A549 (cell line): ENCODE results near the gene PRR13. TPM values are rescaled to one million over a fixed set of nuclear protein-coding genes. Genes with fewer than 3 reads are reported as not detected.

ENCODE experiments used
- ATAC-seq, 2 experiments: fragments of 200-7000 bp in 1 of 2; fragments of >200 bp in 1 of 2; cut with Nextera tagmentation in 1 of 2; cut with Tn5 transposase in 1 of 2; 3 replicates each; pipeline versions ENCODE4 v1.8.0 to v1.9.1; 2018 to 2020; ENCODE audit warnings: mild to moderate bottlenecking in 1 of 2, moderate library complexity in 1 of 2
- CTCF ChIA-PET: fragments of 300-600 bp; sonication (Branson Sonifier 250); formaldehyde crosslinking; extraction: SDS; loops from one replicate; lab custom pipeline; 2021; ENCODE audit warnings: antibody characterized with exemption, inconsistent platforms; lab: Yijun Ruan, JAX
- POLR2A ChIA-PET: fragments of 350-600 bp; formaldehyde crosslinking; extraction: SDS; loops from one replicate; lab custom pipeline; 2021; ENCODE audit warnings: antibody characterized with exemption, inconsistent platforms; lab: Yijun Ruan, JAX
- DNase-seq, 2 experiments: peaks; one replicate each; pipeline versions ENCODE4 v3.0.0 to v3.0.0-alpha.2; 2011 to 2016; ENCODE audit warnings: low read depth in 1 of 2, low spot score in 1 of 2
- FAIRE-seq: peaks from 2 replicates; lab custom pipeline; 2011; peaks lifted over from hg19 to GRCh38; lab: Jason Lieb, UNC
- H3K27ac ChIP-seq, 2 experiments: fragments of >200 bp; sonication (Bioruptor Twin); formaldehyde crosslinking; 3 replicates each; pipeline ENCODE4 v1.5.1; 2016 to 2017
- H3K4me1 ChIP-seq: fragments of >200 bp; sonication (Bioruptor Twin); formaldehyde crosslinking; 3 replicates; pipeline ENCODE4 v1.6.1; 2016
- H3K4me2 ChIP-seq: fragments of >200 bp; sonication (Bioruptor Twin); formaldehyde crosslinking; 3 replicates; pipeline ENCODE4 v1.6.1; 2016
- H3K4me3 ChIP-seq: fragments of >200 bp; sonication (Bioruptor Twin); formaldehyde crosslinking; 3 replicates; pipeline ENCODE4 v1.5.1; 2016
- H3K9me3 ChIP-seq: fragments of >200 bp; sonication (Bioruptor Twin); formaldehyde crosslinking; 3 replicates; pipeline ENCODE4 v1.6.1; 2016
- CEBPB ChIP-seq, 2 experiments: fragments of >200 bp in 1 of 2; sonication (Bioruptor Twin) in 1 of 2; formaldehyde crosslinking in 1 of 2; IDR thresholded peaks; 2 replicates each; pipeline ENCODE4 v1.6.1; 2012 to 2016
- CHD2 ChIP-seq: fragments of 150-350 bp; IDR thresholded peaks from 2 replicates; pipeline ENCODE4 v1.6.1; 2014; ENCODE audit warnings: low read length; ENCODE audit not compliant: partially characterized antibody
- CHD4 ChIP-seq: fragments of 200-600 bp; sonication (generic); IDR thresholded peaks from 2 replicates; pipeline ENCODE4 v1.6.1; 2016; ENCODE audit warnings: antibody characterized with exemption, mild to moderate bottlenecking, borderline replicate concordance
- FOSB ChIP-seq: fragments of 250-450 bp; sonication (Bioruptor Pico); IDR thresholded peaks from 2 replicates; pipeline ENCODE4 v1.5.0; 2020; ENCODE audit warnings: mild to moderate bottlenecking, moderate library complexity
- FOXS1 ChIP-seq: fragments of 250-450 bp; sonication (Bioruptor Pico); IDR thresholded peaks from 2 replicates; pipeline ENCODE4 v1.5.0; 2020; ENCODE audit warnings: mild to moderate bottlenecking, moderate library complexity
- GATA3 ChIP-seq: IDR thresholded peaks from 2 replicates; pipeline ENCODE4 v1.6.1; 2012; ENCODE audit warnings: borderline replicate concordance
- HOXA7 ChIP-seq: fragments of 250-450 bp; sonication (Bioruptor Pico); IDR thresholded peaks from 2 replicates; pipeline ENCODE4 v1.5.0; 2020; ENCODE audit warnings: mild to moderate bottlenecking, moderate library complexity
- JUN ChIP-seq, 2 experiments: fragments of >200 bp; sonication (Bioruptor Twin); formaldehyde crosslinking; IDR thresholded peaks; 2 replicates in 1 of 2; 3 replicates in 1 of 2; pipeline ENCODE4 v1.6.1; 2016 to 2017
- KDM1A ChIP-seq: fragments of 200-600 bp; sonication (generic); IDR thresholded peaks from 2 replicates; pipeline ENCODE4 v1.6.1; 2016; ENCODE audit warnings: low read depth, mild to moderate bottlenecking
- KDM5A ChIP-seq: fragments of 200-600 bp; sonication (generic); IDR thresholded peaks from 2 replicates; pipeline ENCODE4 v1.6.1; 2016; ENCODE audit warnings: antibody characterized with exemption, mild to moderate bottlenecking
- MAZ ChIP-seq: fragments of 150-350 bp; IDR thresholded peaks from 2 replicates; pipeline ENCODE4 v1.6.1; 2014; ENCODE audit warnings: antibody characterized with exemption, low read depth, low read length, borderline replicate concordance
- MYC ChIP-seq: IDR thresholded peaks from 2 replicates; pipeline ENCODE4 v1.6.1; 2012; ENCODE audit warnings: mild to moderate bottlenecking, inconsistent platforms, low read length, improper control_type of control experiment, borderline replicate concordance
- NPAS2 ChIP-seq: fragments of 250-450 bp; sonication (Bioruptor Pico); IDR thresholded peaks from 2 replicates; pipeline ENCODE4 v1.8.0; 2022; ENCODE audit warnings: mild to moderate bottlenecking, moderate library complexity, borderline replicate concordance
- NR3C1 ChIP-seq: fragments of >200 bp; sonication (Bioruptor Twin); formaldehyde crosslinking; IDR thresholded peaks from 3 replicates; pipeline ENCODE4 v1.6.1; 2017
- POLR2A ChIP-seq: IDR thresholded peaks from 2 replicates; pipeline ENCODE4 v1.6.1; 2012; ENCODE audit warnings: mild to moderate bottlenecking, low read length
- POLR2AphosphoS2 ChIP-seq: conservative IDR thresholded peaks from 2 replicates; pipeline ENCODE4 v1.6.1; 2012; ENCODE audit warnings: low read length, improper control_type of control experiment, inconsistent platforms
- RAD21 ChIP-seq, 2 experiments: fragments of >200 bp in 1 of 2; sonication (Bioruptor Twin) in 1 of 2; formaldehyde crosslinking in 1 of 2; IDR thresholded peaks in 1 of 2; conservative IDR thresholded peaks in 1 of 2; 2 replicates in 1 of 2; 3 replicates in 1 of 2; pipeline ENCODE4 v1.6.1; 2012 to 2018; ENCODE audit warnings: inconsistent platforms in 1 of 2
- RCOR1 ChIP-seq: fragments of 150-350 bp; IDR thresholded peaks from 2 replicates; pipeline ENCODE4 v1.6.1; 2014; ENCODE audit warnings: antibody characterized with exemption, low read length, low read depth
- RNF2 ChIP-seq: fragments of 200-600 bp; sonication (generic); IDR thresholded peaks from 2 replicates; pipeline ENCODE4 v1.6.1; 2016; ENCODE audit warnings: low read depth, mild to moderate bottlenecking, antibody characterized with exemption, moderate library complexity, borderline replicate concordance
- SMC3 ChIP-seq: fragments of >200 bp; sonication (Bioruptor Twin); formaldehyde crosslinking; IDR thresholded peaks from 3 replicates; pipeline ENCODE4 v1.6.1; 2018; ENCODE audit warnings: inconsistent platforms
- SREBF2 ChIP-seq: fragments of 450-650 bp; IDR thresholded peaks from 2 replicates; pipeline ENCODE4 v1.6.1; 2014; ENCODE audit warnings: mild to moderate bottlenecking, moderate library complexity
- TP53 ChIP-seq: fragments of 250-450 bp; sonication (Bioruptor Pico); IDR thresholded peaks from 2 replicates; pipeline ENCODE4 v1.5.0; 2021; ENCODE audit warnings: mild to moderate bottlenecking, moderate library complexity
- ZFP36 ChIP-seq: fragments of 450-650 bp; IDR thresholded peaks from 2 replicates; pipeline ENCODE4 v1.6.1; 2014; ENCODE audit warnings: borderline replicate concordance; ENCODE audit not compliant: partially characterized antibody
- ZSCAN20 ChIP-seq: fragments of 250-450 bp; sonication (Bioruptor Pico); IDR thresholded peaks from 2 replicates; pipeline ENCODE4 v1.8.0; 2022; ENCODE audit warnings: mild to moderate bottlenecking, moderate library complexity
- WGBS: methylation state at CpG from one replicate; pipeline ENCODE4 v1.1.6; 2017; ENCODE audit errors: missing lambda C conversion rate; 5-methylcytosine and 5-hydroxymethylcytosine counted together
- polyA plus RNA-seq, 4 experiments: library from polyadenylated mRNA; depleted of rRNA in 3 of 4; stranded (reverse); fragments of >200 nt; fragmentation: RNase III in 1 of 4; extraction: RNeasy Plus Mini Kit Qiagen cat#74134 plus additional on column Dnase treatment in 1 of 4; gene quantifications; 2 replicates in 3 of 4; 3 replicates in 1 of 4; pipeline ENCODE4 v1.2.3, GENCODE V29; 2011 to 2017
- TF ChIP-seq, protein P1 (sequence below): fragments of 250-450 bp; sonication (Bioruptor Pico); IDR thresholded peaks from 2 replicates; pipeline ENCODE4 v1.5.0; 2021; ENCODE audit warnings: mild to moderate bottlenecking, moderate library complexity, borderline replicate concordance
- TF ChIP-seq, protein P2 (sequence below): fragments of >200 bp; sonication (Bioruptor Twin); formaldehyde crosslinking; IDR thresholded peaks from 3 replicates; pipeline ENCODE4 v1.5.1; 2016
- TF ChIP-seq, protein P3 (sequence below): fragments of 150-350 bp; IDR thresholded peaks from 2 replicates; pipeline ENCODE4 v1.6.1; 2014; ENCODE audit warnings: low read depth, mild to moderate bottlenecking, low read length
- TF ChIP-seq, protein P4 (sequence below): IDR thresholded peaks from 2 replicates; pipeline ENCODE4 v1.6.1; 2012
- TF ChIP-seq, protein P5 (sequence below): fragments of 450-650 bp; IDR thresholded peaks from 2 replicates; pipeline ENCODE4 v1.6.1; 2014; ENCODE audit warnings: antibody characterized with exemption
- TF ChIP-seq, protein P6 (sequence below): IDR thresholded peaks from 2 replicates; pipeline ENCODE4 v1.6.1; 2012
- TF ChIP-seq, protein P7 (sequence below): fragments of >200 bp; sonication (Bioruptor Twin); formaldehyde crosslinking; IDR thresholded peaks from 3 replicates; pipeline ENCODE4 v1.6.1; 2016
- TF ChIP-seq, protein P8 (sequence below): IDR thresholded peaks from 2 replicates; pipeline ENCODE4 v1.6.1; 2012; ENCODE audit warnings: low read depth, borderline replicate concordance

Gene PRR13
- polyA plus RNA-seq, 2 of the 4 experiments (the other 2 are of a cell fraction) = 203 to 221 TPM

DNA sequence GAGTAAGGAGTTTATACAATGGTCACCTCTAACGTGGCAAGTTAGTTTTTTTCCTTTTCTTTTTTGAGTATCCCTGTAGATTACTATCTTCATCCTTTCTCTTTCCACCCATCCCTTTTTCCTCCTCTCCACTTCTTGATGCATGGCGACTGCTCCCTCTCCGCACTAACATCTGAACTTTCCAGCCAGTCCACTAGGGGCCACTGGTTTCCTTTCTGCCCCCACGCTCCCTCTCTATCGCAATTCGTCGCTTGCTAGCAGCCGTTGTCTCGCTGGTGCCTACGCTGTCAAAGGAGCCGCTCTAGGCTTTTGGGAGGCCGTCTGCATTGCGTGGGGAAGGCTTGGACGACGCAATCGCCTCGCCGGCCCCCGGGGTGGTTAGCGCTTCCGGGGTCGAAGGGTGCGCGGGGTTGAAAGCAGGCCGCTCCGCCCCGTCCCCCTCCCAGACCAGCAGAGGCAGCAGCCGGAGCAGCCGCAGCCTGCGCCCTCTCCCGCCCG, 10.2 kb downstream of the PRR13 start, which contains the start of gene PCBP2:
TSS of gene PCBP2 (plus strand) at position 442 of the 498 bp plus-strand sequence. CDS start 2,699 bp downstream, outside the sequence.
- POLR2A ChIA-PET = interaction anchor here (1.1 to 1.5 kb wide), 2 partner anchors 11 to 127 kb away, joined by 3 to 10 read pairs; partner anchors contain the start of gene PRR13
- no peak for TF ChIP-seq SREBF2
- no peak for TF ChIP-seq CHD4
- TF ChIP-seq NPAS2 (CRISPR knock-in tag) = no peak
- TF ChIP-seq CHD2 = peak; percentile 45
- no peak for TF ChIP-seq ZFP36
- no peak; the same call in 1 of the 2 replicates for TF ChIP-seq GATA3
- peak; percentile 88 for TF ChIP-seq MYC
- no peak for TF ChIP-seq NR3C1
- TF ChIP-seq, protein P1, sequence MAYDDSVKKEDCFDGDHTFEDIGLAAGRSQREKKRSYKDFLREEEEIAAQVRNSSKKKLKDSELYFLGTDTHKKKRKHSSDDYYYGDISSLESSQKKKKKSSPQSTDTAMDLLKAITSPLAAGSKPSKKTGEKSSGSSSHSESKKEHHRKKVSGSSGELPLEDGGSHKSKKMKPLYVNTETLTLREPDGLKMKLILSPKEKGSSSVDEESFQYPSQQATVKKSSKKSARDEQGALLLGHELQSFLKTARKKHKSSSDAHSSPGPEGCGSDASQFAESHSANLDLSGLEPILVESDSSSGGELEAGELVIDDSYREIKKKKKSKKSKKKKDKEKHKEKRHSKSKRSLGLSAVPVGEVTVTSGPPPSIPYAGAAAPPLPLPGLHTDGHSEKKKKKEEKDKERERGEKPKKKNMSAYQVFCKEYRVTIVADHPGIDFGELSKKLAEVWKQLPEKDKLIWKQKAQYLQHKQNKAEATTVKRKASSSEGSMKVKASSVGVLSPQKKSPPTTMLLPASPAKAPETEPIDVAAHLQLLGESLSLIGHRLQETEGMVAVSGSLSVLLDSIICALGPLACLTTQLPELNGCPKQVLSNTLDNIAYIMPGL (CRISPR knock-in tag) = no peak
- TF ChIP-seq MAZ = 0 out of 2 replicates have a peak, but pooled peaks have one; percentile 77
- peak; percentile 49 to 89; a peak in 3 of 4 replicates for TF ChIP-seq CEBPB (IDR thresholded peaks at IDR 0.05)
- no peak for TF ChIP-seq POLR2AphosphoS2
- TF ChIP-seq TP53 = no peak
- no peak for TF ChIP-seq KDM1A
- peak; percentile 36 for TF ChIP-seq SMC3
- no peak for TF ChIP-seq RCOR1
- TF ChIP-seq RNF2 = no peak
- TF ChIP-seq FOXS1 (CRISPR knock-in tag) = no peak
- peak in 1 of 2 experiments; percentile 99; a peak in 4 of 5 replicates for TF ChIP-seq JUN (IDR thresholded peaks at IDR 0.05)
- no peak for TF ChIP-seq FOSB
- TF ChIP-seq KDM5A = no peak
- TF ChIP-seq, protein P2, sequence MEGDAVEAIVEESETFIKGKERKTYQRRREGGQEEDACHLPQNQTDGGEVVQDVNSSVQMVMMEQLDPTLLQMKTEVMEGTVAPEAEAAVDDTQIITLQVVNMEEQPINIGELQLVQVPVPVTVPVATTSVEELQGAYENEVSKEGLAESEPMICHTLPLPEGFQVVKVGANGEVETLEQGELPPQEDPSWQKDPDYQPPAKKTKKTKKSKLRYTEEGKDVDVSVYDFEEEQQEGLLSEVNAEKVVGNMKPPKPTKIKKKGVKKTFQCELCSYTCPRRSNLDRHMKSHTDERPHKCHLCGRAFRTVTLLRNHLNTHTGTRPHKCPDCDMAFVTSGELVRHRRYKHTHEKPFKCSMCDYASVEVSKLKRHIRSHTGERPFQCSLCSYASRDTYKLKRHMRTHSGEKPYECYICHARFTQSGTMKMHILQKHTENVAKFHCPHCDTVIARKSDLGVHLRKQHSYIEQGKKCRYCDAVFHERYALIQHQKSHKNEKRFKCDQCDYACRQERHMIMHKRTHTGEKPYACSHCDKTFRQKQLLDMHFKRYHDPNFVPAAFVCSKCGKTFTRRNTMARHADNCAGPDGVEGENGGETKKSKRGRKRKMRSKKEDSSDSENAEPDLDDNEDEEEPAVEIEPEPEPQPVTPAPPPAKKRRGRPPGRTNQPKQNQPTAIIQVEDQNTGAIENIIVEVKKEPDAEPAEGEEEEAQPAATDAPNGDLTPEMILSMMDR = peak; percentile 66
- TF ChIP-seq, protein P3, sequence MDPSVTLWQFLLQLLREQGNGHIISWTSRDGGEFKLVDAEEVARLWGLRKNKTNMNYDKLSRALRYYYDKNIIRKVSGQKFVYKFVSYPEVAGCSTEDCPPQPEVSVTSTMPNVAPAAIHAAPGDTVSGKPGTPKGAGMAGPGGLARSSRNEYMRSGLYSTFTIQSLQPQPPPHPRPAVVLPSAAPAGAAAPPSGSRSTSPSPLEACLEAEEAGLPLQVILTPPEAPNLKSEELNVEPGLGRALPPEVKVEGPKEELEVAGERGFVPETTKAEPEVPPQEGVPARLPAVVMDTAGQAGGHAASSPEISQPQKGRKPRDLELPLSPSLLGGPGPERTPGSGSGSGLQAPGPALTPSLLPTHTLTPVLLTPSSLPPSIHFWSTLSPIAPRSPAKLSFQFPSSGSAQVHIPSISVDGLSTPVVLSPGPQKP = no peak; the same call in 1 of the 2 replicates
- peak; percentile 72 for TF ChIP-seq POLR2A
- no peak for TF ChIP-seq HOXA7 (CRISPR knock-in tag)
- TF ChIP-seq, protein P4, sequence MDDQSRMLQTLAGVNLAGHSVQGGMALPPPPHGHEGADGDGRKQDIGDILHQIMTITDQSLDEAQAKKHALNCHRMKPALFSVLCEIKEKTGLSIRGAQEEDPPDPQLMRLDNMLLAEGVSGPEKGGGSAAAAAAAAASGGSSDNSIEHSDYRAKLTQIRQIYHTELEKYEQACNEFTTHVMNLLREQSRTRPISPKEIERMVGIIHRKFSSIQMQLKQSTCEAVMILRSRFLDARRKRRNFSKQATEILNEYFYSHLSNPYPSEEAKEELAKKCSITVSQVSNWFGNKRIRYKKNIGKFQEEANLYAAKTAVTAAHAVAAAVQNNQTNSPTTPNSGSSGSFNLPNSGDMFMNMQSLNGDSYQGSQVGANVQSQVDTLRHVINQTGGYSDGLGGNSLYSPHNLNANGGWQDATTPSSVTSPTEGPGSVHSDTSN = peak; percentile 63; the same call in 1 of the 2 replicates
- TF ChIP-seq ZSCAN20 (CRISPR knock-in tag) = no peak
- TF ChIP-seq, protein P5, sequence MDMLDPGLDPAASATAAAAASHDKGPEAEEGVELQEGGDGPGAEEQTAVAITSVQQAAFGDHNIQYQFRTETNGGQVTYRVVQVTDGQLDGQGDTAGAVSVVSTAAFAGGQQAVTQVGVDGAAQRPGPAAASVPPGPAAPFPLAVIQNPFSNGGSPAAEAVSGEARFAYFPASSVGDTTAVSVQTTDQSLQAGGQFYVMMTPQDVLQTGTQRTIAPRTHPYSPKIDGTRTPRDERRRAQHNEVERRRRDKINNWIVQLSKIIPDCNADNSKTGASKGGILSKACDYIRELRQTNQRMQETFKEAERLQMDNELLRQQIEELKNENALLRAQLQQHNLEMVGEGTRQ = no peak
- peak; percentile 29 to 46; a peak in 3 of 5 replicates for TF ChIP-seq RAD21 (conservative IDR thresholded peaks at IDR 0.05 in 1 of 2, IDR thresholded peaks at IDR 0.05 in 1 of 2)
- TF ChIP-seq, protein P6, sequence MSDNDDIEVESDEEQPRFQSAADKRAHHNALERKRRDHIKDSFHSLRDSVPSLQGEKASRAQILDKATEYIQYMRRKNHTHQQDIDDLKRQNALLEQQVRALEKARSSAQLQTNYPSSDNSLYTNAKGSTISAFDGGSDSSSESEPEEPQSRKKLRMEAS = peak; percentile 83
- TF ChIP-seq, protein P7, sequence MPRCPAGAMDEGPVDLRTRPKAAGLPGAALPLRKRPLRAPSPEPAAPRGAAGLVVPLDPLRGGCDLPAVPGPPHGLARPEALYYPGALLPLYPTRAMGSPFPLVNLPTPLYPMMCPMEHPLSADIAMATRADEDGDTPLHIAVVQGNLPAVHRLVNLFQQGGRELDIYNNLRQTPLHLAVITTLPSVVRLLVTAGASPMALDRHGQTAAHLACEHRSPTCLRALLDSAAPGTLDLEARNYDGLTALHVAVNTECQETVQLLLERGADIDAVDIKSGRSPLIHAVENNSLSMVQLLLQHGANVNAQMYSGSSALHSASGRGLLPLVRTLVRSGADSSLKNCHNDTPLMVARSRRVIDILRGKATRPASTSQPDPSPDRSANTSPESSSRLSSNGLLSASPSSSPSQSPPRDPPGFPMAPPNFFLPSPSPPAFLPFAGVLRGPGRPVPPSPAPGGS = peak; percentile 79; the same call in 2 of the 3 replicates
- TF ChIP-seq, protein P8, sequence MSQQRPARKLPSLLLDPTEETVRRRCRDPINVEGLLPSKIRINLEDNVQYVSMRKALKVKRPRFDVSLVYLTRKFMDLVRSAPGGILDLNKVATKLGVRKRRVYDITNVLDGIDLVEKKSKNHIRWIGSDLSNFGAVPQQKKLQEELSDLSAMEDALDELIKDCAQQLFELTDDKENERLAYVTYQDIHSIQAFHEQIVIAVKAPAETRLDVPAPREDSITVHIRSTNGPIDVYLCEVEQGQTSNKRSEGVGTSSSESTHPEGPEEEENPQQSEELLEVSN = no peak

More for the DNA sequence above, 10.2 kb downstream of the PRR13 start, which contains the start of gene PCBP2:
- CTCF ChIA-PET = interaction anchor here (0.6 to 2.7 kb wide), 9 partner anchors 10 to 137 kb away, joined by 3 to 13 read pairs (median 3); partner anchors contain the start of gene PRR13
- Histone ChIP-seq H3K4me2 (peak within 1 kb of the TSS; percentile 80), H3K4me1 (peaks cover 23% of the 10 kb centered on the region), H3K27ac (peak within 1 kb of the TSS; percentile 98 to 99), H3K4me3 (peak within 1 kb of the TSS; percentile 88), H3K9me3 (no peaks in the 10 kb centered on the region)
- peak; percentile 99 to 100 for DNase-seq
- peak; percentile 89 for FAIRE-seq
- peak; percentile 94 to 96 for ATAC-seq
- 3% methylated on average over 14 of the region's 32 CpGs for WGBS
